Thymus (tissue), 11 donors: ENCODE data around the gene DHX58. TPM values are rescaled to one million over a fixed set of nuclear protein-coding genes. Genes with fewer than 3 reads are reported as not detected.
"Not testable (repeated sequence)": the region's sequence is repeated elsewhere in the genome, so short reads cannot be mapped to it uniquely, and the experiment has no call there.

Experiments
- DNase-seq, 9 donors: peaks; one replicate each; pipeline ENCODE4 v3.0.0-alpha.2; 2013; ENCODE audit warnings: low spot score in 9 of 9, low read depth in 6 of 9, missing footprints in 1 of 9
- H3K27ac ChIP-seq, 2 donors: one replicate each; pipeline ENCODE4 v1.5.1; 2013; ENCODE audit warnings: control low read depth in 1 of 2, low read depth in 1 of 2, low read length in 1 of 2, mild to moderate bottlenecking in 1 of 2, moderate library complexity in 1 of 2
- H3K27me3 ChIP-seq, 2 donors: one replicate each; pipeline ENCODE4 v1.5.1; 2013; ENCODE audit warnings: low read length in 1 of 2; ENCODE audit not compliant: control insufficient read depth in 2 of 2, insufficient read depth in 1 of 2
- H3K36me3 ChIP-seq, 2 donors: one replicate each; pipeline ENCODE4 v1.5.1; 2013; ENCODE audit warnings: low read length in 1 of 2, mild to moderate bottlenecking in 1 of 2, moderate library complexity in 1 of 2; ENCODE audit not compliant: control insufficient read depth in 2 of 2, insufficient read depth in 2 of 2
- H3K4me1 ChIP-seq, 2 donors: one replicate each; pipeline ENCODE4 v1.5.1; 2013; ENCODE audit warnings: low read length in 2 of 2; ENCODE audit not compliant: control insufficient read depth in 2 of 2, insufficient read depth in 2 of 2
- H3K4me3 ChIP-seq, 2 donors: one replicate each; pipeline ENCODE4 v1.5.1; 2013; ENCODE audit warnings: low read length in 2 of 2, control low read depth in 1 of 2, mild to moderate bottlenecking in 1 of 2
- H3K9me3 ChIP-seq, 2 donors: one replicate each; pipeline ENCODE4 v1.5.1; 2013; ENCODE audit warnings: low read length in 1 of 2, mild to moderate bottlenecking in 1 of 2; ENCODE audit not compliant: control insufficient read depth in 2 of 2, insufficient read depth in 1 of 2
- WGBS: extraction: QIAGEN DNeasy Blood & Tissue Kit; methylation state at CpG from one replicate; pipeline ENCODE4 v1.1.7; 2013; 5-methylcytosine and 5-hydroxymethylcytosine counted together
- polyA plus RNA-seq: library from polyadenylated mRNA; stranded (reverse); fragments of 200-250 nt; gene quantifications from one replicate; pipeline ENCODE4 v1.2.3, GENCODE V29; 2013
- total RNA-seq: library from RNA; stranded (reverse); fragments of 120-200 nt; gene quantifications from one replicate; pipeline ENCODE4 v1.2.4, GENCODE V29; 2013
- donor health status: healthy.

The DHX58 gene
- total and polyA plus RNA-seq, 2 donors = 23.8 to 42.1 TPM

DNA sequence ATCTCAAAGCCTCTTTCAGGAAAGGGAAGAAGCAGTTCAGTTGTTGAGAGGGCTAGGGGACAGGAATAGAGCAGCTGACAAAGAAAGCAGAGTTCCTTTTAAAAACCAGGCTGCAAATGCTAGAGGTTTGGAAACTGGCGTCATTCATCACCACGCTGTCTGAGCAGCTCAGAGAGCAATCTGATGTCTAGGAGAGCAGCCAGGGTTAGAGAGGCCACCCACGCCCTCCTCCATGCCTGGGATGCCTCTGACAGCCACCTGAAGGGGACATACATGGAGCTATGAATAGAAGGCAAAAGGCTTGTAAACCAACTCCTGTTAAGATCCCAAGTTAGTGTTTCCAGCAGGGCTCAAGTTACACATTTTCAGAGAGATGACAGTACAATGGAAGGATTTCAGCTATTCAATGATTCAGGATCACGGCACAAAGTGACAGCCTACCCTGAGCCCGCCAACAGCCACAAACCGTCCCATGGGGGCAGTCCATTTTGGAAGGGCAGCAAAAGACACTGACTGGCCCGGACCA lies 29.9 kb upstream of the DHX58 start:
- WGBS = 96% methylated on average over 7 of the region's 7 CpGs
- no peaks in the 10 kb centered on the region for H3K27me3 ChIP-seq
- H3K9me3 ChIP-seq = no peaks in the 10 kb centered on the region
- no peak overlapping the region for H3K27ac ChIP-seq
- peaks cover 0 to 3% of the 10 kb centered on the region in 2 donors for H3K4me1 ChIP-seq
- peaks cover 23 to 49% of the 10 kb centered on the region in 2 donors for H3K36me3 ChIP-seq
- no peak overlapping the region for H3K4me3 ChIP-seq
- no peak for DNase-seq

- H3K9me3 ChIP-seq = no peaks in the 10 kb centered on the region
- H3K4me1 ChIP-seq = peaks cover 0 to 3% of the 10 kb centered on the region in 2 donors
- no peaks in the 10 kb centered on the region for H3K27me3 ChIP-seq
- WGBS = 80% methylated on average over 8 of the region's 8 CpGs
- H3K36me3 ChIP-seq = peaks cover 26 to 50% of the 10 kb centered on the region in 2 donors
- no peak for DNase-seq
- no peak overlapping the region for H3K27ac ChIP-seq
- no peak overlapping the region for H3K4me3 ChIP-seq
Observed at GRCh38 chr17:42141382-42141781, 28.9 kb upstream of the DHX58 start.

DNA sequence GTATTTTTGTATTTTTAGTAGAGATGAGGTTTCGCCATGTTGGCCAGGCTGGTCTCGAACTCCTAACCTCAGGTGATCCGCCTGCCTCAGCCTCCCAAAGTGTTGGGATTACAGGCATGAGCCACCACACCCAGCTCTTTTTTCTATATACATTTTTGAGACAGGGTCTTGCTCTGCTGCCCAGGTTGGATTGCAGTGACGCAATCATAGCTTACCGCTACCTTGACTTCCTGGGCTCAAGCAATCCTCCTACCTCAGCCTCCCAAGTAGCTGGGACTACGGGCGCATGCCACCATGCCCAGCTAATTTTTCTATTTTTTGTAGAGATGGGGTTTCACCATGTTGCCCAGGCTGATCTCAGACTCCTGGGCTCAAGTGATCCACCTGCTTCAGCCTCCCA lies 28.2 kb upstream of the DHX58 start:
- not testable (repeated sequence) for H3K4me1 ChIP-seq, H3K9me3 ChIP-seq, DNase-seq, H3K27me3 ChIP-seq, H3K27ac ChIP-seq, H3K4me3 ChIP-seq
- peaks cover 30 to 56% of the 10 kb centered on the region in 2 donors for H3K36me3 ChIP-seq
- 97% methylated on average over 7 of the region's 7 CpGs for WGBS

DNA sequence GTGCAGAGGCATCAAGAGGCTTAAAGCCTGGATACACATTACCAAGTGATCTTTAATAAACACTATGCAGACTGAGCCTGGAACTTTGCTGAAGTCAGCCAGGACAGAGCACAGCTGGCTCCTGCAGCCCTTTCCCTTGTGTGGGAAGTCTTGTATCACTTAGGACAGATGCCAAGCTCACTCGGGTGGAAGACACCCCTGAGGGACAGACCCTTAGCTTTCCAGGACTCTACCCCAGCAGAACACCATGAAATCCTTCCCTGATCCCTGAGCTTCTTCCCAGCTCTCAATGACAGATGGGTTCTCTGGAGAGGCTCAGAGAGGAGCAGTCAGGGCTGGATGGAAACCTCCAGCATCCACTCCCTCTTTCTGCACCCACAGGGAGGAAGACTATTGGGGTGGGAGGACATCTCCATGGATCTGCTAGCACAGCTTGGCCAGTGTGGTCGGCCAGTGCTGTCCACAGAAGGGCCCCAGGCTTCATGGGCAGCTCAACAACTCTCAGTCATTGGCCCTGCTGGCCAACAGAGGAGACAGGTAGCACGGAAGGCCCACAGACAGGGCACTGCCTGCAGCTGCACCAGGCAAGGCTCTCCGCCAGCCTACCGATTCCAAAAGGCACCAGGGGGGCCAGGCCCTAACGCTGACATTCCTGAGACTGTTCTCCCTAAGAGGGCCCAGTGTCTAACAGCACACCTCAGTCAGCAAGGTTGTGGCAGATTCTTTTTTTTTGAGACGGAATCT lies 26.4 kb upstream of the DHX58 start:
- DNase-seq = no peak
- Histone ChIP-seq H3K36me3 (peaks cover 23 to 63% of the 10 kb centered on the region in 2 donors), H3K4me3 (no peak overlapping the region), H3K27me3 (no peaks in the 10 kb centered on the region), H3K4me1 (peaks cover 7 to 19% of the 10 kb centered on the region in 2 donors), H3K27ac (no peak overlapping the region), H3K9me3 (no peaks in the 10 kb centered on the region)
- 96% methylated on average over 7 of the region's 7 CpGs for WGBS

DNA sequence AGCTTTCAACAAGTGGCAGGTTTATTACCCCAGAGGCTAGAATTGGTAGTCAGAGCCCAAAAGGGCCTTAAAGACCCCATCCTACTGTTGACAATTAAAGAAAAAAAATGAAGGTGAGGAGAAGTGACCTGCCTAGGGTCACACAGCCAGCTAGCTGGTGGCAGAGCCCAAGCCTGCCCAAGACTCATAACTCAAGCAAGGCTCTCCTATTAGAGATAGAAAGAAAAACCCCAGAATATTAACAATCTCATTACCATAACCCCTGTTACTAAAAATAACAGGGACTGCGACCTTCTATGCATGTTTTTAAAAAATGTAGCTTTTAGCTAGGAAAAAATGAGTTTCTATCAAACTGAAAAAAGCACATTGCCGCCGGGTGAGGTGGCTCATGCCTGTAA lies 24.1 kb upstream of the DHX58 start:
- Histone ChIP-seq H3K27ac (no peak overlapping the region), H3K4me3 (no peak overlapping the region), H3K27me3 (no peaks in the 10 kb centered on the region), H3K36me3 (peaks cover 16 to 45% of the 10 kb centered on the region in 2 donors), H3K9me3 (no peaks in the 10 kb centered on the region), H3K4me1 (peaks cover 26 to 38% of the 10 kb centered on the region in 2 donors)
- DNase-seq = no peak
- 98% methylated on average over 3 of the region's 3 CpGs for WGBS

GRCh38 chr17:42135664-42136653 lies 23.4 kb upstream of the DHX58 start:
- DNase-seq = no peak
- H3K4me1 ChIP-seq = peaks cover 28 to 38% of the 10 kb centered on the region in 2 donors
- no peaks in the 10 kb centered on the region for H3K9me3 ChIP-seq
- no peaks in the 10 kb centered on the region for H3K27me3 ChIP-seq
- WGBS = 90% methylated on average over 15 of the region's 15 CpGs
- no peak overlapping the region for H3K4me3 ChIP-seq
- H3K36me3 ChIP-seq = peaks cover 15 to 44% of the 10 kb centered on the region in 2 donors
- no peak overlapping the region for H3K27ac ChIP-seq

GRCh38 chr17:42135151-42135550 lies 22.6 kb upstream of the DHX58 start:
- Histone ChIP-seq H3K36me3 (peaks cover 21 to 45% of the 10 kb centered on the region in 2 donors), H3K4me1 (peaks cover 29 to 39% of the 10 kb centered on the region in 2 donors)

GRCh38 chr17:42133461-42134041 lies 21.0 kb upstream of the DHX58 start:
- H3K36me3 ChIP-seq = peaks cover 37 to 56% of the 10 kb centered on the region in 2 donors
- peak; percentile 52 to 93 (median 72) for DNase-seq
- 26% methylated on average over 4 of the region's 4 CpGs for WGBS

More at GRCh38 chr17:42135151-42135550, 22.6 kb upstream of the DHX58 start:
- Histone ChIP-seq H3K4me3 (no peak overlapping the region), H3K27me3 (no peaks in the 10 kb centered on the region), H3K27ac (no peak overlapping the region), H3K9me3 (no peaks in the 10 kb centered on the region)
- WGBS = 97% methylated on average over 6 of the region's 6 CpGs
- no peak for DNase-seq

More at GRCh38 chr17:42133461-42134041, 21.0 kb upstream of the DHX58 start:
- H3K27ac ChIP-seq = peak overlapping the region; percentile 44 to 80
- H3K4me3 ChIP-seq = no peak overlapping the region
- H3K9me3 ChIP-seq = no peaks in the 10 kb centered on the region
- H3K27me3 ChIP-seq = no peaks in the 10 kb centered on the region
- peaks cover 29 to 40% of the 10 kb centered on the region in 2 donors for H3K4me1 ChIP-seq
